ENCODE measurements around the gene RAET1E.

RAET1E gene

DNA sequence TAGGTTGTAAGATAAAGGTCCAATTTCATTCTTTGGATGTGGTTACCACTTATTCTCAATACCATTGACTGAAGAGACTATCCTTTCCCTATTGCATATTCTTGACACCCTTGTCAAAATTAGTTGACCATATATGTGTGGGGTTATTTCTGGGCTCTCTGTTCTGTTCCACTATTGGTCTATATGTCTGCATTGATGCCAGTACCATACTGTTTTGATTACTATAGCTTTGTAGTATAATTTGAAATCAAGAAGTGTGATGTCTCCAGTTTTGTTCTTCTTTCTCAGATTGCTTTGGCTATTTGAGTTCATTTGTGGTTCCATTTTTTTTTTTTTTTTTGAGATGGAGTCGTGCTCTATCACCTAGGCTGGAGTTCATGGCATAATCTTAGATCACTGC, 25.7 kb downstream of the RAET1E start:
- H3K4me3 ChIP-seq (replicated peaks; ENCODE audit: low read depth, low read length) = no peak overlapping the region
- DNase-seq (ENCODE audit: low read depth) = no peak
- TF ChIP-seq, protein P1, sequence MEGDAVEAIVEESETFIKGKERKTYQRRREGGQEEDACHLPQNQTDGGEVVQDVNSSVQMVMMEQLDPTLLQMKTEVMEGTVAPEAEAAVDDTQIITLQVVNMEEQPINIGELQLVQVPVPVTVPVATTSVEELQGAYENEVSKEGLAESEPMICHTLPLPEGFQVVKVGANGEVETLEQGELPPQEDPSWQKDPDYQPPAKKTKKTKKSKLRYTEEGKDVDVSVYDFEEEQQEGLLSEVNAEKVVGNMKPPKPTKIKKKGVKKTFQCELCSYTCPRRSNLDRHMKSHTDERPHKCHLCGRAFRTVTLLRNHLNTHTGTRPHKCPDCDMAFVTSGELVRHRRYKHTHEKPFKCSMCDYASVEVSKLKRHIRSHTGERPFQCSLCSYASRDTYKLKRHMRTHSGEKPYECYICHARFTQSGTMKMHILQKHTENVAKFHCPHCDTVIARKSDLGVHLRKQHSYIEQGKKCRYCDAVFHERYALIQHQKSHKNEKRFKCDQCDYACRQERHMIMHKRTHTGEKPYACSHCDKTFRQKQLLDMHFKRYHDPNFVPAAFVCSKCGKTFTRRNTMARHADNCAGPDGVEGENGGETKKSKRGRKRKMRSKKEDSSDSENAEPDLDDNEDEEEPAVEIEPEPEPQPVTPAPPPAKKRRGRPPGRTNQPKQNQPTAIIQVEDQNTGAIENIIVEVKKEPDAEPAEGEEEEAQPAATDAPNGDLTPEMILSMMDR (IDR thresholded peaks at IDR 0.05; ENCODE audit: low read length, missing control alignments) = no peak

DNA sequence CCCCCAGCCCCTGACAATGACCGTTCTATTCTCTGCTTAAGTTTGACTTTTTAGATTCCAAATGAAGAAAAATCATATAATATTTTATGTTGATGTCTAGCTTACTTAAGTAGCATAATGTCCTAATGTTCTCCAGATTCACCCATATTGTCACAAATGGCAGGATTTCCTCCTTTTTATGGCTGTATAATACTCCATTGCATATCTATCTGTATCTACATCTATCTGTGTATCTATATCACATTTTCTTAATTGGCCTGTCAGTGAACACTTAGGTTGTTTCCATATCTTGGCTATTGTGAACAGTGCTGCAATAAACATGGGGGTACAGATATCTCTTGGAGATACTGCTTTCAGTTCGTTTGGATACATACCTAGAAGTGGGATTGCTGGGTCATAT, 26.7 kb downstream of the RAET1E start:
- TF ChIP-seq, protein P1 (IDR thresholded peaks at IDR 0.05; ENCODE audit: low read length, missing control alignments) = no peak
- H3K4me3 ChIP-seq (replicated peaks; ENCODE audit: low read depth, low read length) = no peak overlapping the region
- DNase-seq (ENCODE audit: low read depth) = no peak

DNA sequence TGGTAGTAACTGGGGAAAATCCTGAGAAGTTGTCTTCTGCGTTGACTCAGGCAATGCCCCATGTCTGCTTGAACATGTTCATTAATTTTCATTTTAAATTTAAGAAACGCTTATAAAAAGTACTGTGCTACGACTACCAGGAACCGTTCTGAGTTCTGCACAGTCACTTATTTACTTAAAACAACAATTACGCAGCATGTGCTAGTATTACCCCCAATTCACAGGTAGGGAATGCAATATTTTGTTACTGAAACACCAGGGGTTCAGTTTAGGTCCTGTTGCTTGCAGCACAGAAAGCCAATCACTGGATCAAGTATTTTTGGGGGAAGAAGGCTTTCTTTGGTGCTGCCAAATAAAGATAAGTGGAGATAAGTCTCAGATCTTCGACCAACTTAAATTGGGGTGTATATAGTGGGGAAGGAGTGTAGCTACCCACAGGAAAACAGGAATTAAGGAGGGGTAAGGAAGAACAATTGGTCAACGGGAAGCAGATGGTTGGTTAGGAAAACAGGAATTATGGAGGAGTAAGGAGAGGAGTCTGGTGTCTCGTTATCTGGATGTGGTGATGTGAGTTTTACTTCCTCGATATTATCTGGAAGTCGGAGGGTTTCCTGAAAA, 28.5 kb downstream of the RAET1E start:
- DNase-seq (ENCODE audit: low read depth) = no peak
- TF ChIP-seq, protein P1 (IDR thresholded peaks at IDR 0.05; ENCODE audit: low read length, missing control alignments) = no peak
- H3K4me3 ChIP-seq (replicated peaks; ENCODE audit: low read depth, low read length) = no peak overlapping the region

DNA sequence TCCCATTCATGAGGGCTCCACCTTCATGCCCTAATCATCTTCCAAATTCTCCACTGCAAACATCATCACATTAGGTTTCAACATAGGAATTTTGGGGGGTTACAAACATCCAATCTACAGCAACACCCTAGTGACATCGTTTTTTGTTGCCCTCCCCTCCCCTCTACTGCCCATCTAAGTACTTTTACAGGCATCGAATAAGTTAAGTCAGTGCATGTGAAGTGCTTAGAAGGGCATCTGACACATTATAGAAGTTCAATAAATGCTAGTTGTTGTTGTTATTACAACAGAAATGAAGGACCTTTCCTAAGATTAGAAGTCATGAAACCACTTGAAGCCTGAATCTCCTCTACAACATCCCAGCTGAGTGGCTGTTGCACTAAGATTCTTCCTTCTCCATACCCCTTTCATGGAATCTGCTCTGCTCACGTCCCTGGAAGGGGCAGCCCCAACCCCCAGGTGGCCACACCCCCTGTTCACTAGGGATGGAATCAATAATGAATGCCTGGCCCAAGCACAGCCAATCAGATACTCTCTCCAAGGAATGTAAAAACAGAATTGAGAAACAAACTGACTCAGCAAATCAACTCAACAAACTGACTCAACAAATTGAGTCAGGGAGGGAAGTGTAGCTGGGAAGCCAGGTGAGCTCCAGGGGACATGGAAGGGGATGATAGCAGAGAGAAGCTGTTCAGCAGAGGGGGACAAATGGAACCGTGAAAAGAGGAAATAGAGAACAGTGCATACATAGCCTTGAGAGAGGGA, 29.9 kb downstream of the RAET1E start:
- peak; percentile 33 for DNase-seq (ENCODE audit: low read depth)
- TF ChIP-seq, protein P1 (IDR thresholded peaks at IDR 0.05; ENCODE audit: low read length, missing control alignments) = no peak
- no peak overlapping the region for H3K4me3 ChIP-seq (replicated peaks; ENCODE audit: low read depth, low read length)

DNA sequence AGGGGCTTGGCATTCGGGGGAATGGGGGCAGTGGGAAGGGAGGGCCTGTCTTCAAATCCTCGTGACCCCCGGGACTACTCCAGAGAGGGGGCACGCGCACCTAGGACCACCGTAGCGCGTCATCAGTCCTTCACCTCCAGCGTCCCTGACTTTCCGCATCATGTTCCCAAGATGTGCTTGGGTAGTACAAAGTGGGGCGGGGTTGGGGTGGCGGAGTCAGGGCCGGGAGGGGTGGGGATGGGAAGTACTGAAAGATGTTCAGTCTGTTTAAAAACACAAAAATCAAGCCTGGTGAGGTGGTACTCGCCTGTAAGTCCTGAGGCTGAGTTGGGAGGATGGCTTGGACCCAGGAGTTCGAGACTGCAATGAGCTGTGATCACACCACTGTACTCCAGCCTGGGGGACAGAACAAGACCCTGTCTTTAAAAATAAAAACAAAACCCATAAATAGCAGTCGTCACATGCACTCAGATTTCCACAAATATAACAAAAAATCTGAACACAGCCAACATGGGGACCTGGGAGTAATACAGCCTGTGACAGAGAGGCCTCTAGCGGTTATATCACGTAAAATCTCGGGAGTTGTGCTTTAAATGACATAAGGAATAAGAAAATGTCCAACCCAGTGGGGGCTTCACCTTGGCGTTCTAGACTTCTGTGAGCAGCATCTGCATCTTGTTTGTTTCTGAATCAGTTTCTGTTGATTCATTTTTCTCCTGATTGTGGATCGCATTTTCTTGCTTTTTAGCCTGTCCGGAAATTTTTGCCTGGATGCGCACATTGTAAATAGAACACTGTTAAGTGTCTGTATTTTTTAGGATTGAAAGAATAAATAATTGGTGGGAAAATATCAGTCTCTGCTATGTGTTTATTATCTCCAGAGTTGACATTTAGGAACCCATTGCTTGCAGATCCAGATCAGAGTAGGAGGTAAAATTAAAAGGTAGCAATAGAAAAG, 33.1 kb downstream of the RAET1E start:
- H3K4me3 ChIP-seq (replicated peaks; ENCODE audit: low read depth, low read length) = peak overlapping the region; percentile 66
- TF ChIP-seq, protein P1 (IDR thresholded peaks at IDR 0.05; ENCODE audit: low read length, missing control alignments) = peak; percentile 81
- DNase-seq (ENCODE audit: low read depth) = peak; percentile 81

DNA sequence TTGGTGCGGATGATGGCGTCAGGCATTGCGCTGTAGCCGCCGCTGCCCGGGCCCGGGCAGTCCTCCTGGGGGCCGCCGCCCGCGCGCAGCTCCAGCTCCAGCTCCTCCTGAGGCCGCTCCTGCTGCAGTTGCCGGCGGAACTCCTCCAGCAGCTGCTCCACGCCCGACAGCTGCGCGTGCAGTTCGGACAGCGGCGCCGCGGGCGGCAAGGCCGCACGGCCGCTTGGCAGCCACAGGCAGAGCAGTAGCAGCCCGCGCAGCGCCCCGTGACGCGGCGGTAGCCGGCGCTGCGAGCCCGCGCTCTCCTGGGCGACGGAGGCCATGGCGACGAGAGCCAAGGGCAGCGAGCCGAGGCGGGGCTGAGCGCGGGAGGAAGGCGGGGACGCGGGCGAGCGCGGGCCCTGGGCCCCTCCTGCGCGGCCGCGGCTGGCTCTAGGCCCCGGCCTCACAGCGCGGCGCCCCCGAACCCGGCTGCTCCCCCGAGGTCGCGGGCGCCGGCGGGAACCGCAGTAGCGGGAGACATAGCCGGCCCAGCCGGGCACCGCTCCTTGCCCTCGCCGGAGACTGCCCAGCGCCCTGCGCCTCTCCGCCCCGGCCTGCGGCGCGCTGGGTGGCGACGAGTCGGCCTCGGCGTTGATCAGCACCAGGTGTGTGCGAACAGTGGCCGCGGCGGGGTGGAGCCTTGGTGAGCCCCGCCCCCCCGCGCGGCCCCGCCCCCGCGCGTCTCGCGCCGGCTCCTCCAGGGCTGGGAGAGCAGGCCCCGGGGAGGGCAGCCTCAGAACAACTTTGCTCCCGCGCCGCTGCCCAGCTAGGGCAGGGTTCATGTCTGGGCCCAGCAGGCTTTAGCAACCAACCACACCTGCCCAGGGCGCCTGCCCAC, 34.0 kb downstream of the RAET1E start, which contains the start of gene LRP11:
Gene LRP11 (minus strand): TSS at position 662 of the 880 bp plus-strand sequence. CDS start 339 bp downstream, at position 323.
- TF ChIP-seq, protein P1 (IDR thresholded peaks at IDR 0.05; ENCODE audit: low read length, missing control alignments) = no peak
- peak; percentile 81 for DNase-seq (ENCODE audit: low read depth)

More for the DNA sequence above, 34.0 kb downstream of the RAET1E start, which contains the start of gene LRP11:
- peak within 1 kb of the TSS; percentile 66 for H3K4me3 ChIP-seq (replicated peaks; ENCODE audit: low read depth, low read length)

Data from fibroblast of pulmonary artery (primary cell).